Thyroid gland (tissue), 4 donors: ENCODE data around the gene EPYC.

Source experiments
- CTCF ChIP-seq, 6 experiments: fragments of 200-600 bp in 3 of 6; fragments of 450-650 bp in 3 of 6; sonication (generic) in 3 of 6; IDR thresholded peaks; one replicate each; pipeline ENCODE4 v1.5.1; 2016 to 2019; ENCODE audit warnings: antibody characterized with exemption in 6 of 6, mild to moderate bottlenecking in 2 of 6, inconsistent platforms in 1 of 6, moderate library complexity in 1 of 6
- POLR2A ChIP-seq, 2 donors: fragments of 450-650 bp; IDR thresholded peaks; one replicate each; pipeline ENCODE4 v1.6.1; 2017; ENCODE audit warnings: antibody characterized with exemption in 2 of 2, mild to moderate bottlenecking in 2 of 2, moderate library complexity in 1 of 2

- TF ChIP-seq CTCF (IDR thresholded peaks at IDR 0.05) = no peak
- TF ChIP-seq POLR2A (IDR thresholded peaks at IDR 0.05) = no peak
Observed at GRCh38 chr12:90999527-90999926, 5.2 kb downstream of the EPYC start.
